NCI-H128 (cell line): ENCODE results near the gene MAP1S.
"Not testable (repeated sequence)": the region's sequence is repeated elsewhere in the genome, so short reads cannot be mapped to it uniquely, and the experiment has no call there.

Experiments
- DNase-seq: peaks from one replicate; lab custom pipeline; 2025; ENCODE audit not compliant: unreplicated experiment; lab: John Stamatoyannopoulos, UW

MAP1S gene

DNA sequence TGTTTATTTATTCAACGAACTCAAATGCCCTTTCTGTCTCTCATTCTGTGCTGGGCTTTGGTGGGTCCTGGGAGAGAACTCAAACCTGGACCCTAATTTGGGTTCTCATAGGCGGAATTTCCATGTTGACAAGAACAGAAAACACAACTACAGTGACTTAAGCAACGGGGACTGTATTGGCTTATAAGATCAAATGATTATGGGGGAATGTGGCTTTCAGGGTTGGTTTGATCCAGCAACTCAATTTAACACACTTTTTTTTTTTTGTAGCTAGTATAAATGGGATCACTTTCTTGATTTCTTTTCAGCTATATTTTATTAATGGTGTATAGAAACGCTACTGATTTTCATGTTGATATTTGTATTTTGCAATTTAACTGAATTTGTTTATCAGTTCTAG, 41.9 kb downstream of the MAP1S start:
- no peak for DNase-seq

DNA sequence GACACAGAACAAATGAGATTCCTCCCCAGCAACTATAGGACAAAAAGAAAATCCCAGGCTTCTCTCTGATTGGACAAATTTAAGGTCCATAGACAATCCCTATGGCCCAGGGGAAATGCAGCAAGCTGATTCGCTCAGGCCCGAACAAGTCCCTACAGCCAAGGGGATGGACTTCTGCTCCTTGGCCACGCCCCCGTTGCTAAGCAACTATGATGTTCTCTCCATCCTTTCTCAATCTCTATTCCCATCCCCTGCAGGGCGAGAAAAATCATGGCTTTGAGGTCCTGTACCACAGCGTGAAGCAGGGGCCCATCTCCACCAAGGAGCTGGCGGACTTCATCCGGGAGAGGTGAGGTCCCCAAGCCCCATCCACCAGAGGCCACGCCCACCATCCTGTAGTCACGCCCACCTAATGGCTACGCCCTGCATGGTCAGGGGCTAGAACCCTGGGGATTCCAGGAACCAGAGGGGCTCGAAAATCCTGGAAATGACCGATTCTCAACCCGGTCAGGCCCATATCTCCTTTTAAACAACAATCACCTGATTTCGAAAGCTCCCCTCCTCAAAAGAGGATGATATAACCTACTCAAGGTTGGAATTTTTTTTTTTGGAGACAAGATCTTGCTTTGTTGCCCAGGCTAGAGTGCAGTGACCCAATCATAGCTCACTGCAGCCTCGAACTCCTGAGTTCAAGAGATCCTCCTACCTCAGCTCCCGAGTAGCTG, 43.4 kb downstream of the MAP1S start:
- DNase-seq: no peak

DNA sequence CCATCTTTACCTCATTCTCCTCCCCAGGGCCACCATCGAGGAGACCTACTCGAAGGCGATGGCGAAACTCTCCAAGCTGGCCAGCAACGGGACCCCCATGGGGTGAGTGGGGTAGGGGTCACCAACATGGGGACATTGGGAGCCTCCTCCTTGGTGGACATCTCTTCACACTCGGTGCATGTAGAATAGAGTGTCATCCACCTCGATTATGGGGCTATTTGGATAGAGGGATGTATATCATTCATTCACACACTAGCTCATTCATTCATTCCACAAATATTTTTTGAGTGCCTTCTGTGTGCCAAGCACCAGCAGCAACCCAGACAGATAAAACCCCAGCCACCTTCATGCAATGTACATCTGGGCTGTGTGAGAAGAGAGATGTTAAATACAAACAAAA, 45.1 kb downstream of the MAP1S start:
- DNase-seq: no peak

DNA sequence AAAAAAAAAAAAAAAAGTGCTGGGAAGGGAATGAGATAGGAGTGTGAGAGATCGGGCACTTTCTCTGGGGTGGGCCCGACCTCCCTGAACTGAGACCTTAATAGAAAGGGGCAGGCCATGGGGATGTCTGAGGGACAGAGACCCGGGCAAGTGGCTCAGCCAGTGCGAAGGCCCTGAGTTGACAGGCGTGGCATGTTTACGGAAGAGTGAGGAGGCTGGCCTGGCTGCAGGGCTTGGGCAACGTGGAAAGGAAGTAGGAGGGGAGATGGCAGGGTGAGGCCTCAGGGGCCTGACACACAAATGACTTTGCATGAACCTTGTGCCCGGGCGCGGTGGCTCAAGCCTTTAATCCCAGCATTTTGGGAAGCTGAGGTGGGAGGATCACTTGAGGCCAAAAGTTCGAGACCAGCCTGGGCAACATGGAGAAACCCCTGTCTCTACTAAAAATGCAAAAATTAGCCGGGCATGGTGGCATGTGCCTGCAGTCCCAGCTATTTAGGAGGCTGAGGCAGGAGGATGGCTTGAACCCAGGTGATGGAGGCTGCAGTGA, 45.9 kb downstream of the MAP1S start:
- DNase-seq: no peak

DNA sequence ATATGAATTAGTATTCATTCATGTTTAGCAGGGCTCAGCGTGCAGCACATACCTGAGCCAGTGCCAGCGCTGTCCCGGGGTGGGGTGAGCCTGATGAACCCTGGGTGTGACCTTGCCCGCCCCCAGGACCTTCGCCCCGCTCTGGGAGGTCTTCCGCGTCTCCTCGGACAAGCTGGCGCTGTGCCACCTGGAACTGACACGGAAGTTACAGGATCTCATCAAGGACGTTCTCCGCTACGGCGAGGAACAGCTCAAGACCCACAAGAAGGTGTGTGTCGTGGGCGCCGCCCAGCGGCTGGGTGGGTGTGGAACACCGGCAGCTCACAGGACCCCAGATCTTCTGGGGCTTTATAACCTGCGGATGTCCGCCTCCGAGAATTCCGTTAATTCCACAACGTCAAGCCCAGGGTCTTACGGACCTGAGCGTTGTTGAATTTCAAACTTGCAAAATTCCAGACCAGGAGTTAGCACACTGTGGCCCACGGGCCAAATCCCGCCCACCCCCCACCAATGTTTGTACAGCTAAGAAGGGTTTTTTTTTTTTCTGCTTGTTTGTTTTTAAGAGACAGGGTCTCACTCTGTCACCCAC, 47.4 kb downstream of the MAP1S start:
- DNase-seq: peak; percentile 76

DNA sequence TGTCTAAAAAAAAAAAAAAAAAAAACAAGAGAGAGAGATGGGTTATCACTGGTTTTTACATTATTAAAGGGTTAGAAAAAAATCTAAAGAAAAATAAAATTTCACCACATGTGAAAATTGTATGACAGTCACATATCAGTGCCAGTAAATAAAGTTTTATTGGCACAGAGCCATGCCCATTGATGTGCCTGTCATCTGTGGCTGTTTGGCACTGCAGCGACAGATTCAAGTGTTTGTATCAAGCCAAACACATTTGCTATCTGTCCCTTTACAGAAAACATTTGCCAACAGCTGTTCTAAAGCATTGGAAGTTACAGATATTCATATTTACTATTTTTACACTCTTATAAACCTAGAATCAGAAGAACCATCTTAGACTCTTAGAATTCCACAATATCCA, 48.3 kb downstream of the MAP1S start:
- no peak for DNase-seq

DNA sequence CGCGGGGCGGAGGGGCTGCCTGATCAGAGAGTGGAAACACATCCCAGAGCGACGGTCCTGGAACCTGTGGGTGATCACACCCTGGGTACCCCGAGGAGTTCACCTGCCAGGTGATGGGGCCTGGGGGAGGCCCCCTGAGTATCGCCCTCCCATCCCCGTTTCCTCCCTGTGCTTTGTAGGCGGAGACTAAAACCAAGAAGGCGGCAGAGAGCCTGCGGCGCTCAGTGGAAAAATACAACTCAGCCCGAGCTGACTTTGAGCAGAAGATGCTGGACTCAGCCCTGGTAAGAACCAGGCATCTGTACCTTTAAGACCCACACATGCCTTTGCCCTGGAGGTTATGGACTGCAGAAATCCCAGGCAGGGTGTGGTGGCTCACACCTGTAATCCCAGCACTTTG, 51.3 kb downstream of the MAP1S start:
- no peak for DNase-seq

DNA sequence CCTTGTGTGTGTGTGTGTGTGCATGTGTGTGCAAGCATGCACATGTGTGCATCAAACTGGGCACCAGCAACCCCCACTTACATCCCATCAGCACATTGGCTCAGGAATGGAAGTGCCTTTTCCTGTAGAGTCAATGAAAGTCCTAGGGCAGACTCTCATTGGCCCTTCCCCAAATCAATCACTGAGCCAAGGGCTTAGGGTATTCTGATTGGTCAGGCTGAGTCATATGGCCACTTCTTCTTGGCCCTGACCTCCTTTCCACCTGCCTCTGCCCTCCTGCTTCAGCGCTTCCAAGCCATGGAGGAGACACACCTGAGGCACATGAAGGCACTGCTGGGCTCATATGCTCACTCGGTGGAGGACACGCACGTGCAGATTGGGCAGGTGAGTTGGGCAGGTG, 52.9 kb downstream of the MAP1S start:
- DNase-seq: no peak

DNA sequence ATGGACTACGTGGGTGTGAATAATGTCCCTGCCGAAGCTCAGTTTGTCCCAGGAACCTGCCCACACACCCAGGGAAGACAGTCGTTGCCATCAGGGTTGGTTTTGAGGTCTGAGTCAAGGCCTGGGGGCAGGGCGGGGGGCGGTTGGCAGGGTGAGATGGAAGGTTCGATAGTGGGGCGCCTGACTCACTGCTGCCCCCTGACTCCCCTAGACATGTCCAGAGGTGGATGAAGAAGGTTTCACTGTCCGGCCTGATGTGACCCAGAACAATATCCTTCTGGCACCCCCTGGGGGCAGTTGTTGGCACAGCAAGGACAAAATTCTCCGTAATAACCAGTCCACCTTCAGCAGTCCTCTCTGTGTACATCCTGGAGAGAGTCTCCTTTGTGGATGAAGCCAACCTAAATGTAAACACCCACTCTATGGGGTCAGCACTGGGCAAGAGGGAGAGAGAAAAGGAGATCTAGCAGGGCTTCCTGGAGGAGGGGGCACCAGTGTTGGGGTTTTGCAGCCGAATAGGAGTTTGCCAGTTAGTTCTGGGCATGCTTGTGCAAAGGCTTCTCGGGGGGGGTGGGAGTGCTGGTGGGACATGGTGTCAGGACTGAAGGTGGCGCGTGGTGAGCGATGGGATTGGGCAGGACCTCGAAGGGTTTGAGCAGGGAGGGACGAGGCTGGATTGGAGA, 56.1 kb downstream of the MAP1S start:
- DNase-seq: no peak

DNA sequence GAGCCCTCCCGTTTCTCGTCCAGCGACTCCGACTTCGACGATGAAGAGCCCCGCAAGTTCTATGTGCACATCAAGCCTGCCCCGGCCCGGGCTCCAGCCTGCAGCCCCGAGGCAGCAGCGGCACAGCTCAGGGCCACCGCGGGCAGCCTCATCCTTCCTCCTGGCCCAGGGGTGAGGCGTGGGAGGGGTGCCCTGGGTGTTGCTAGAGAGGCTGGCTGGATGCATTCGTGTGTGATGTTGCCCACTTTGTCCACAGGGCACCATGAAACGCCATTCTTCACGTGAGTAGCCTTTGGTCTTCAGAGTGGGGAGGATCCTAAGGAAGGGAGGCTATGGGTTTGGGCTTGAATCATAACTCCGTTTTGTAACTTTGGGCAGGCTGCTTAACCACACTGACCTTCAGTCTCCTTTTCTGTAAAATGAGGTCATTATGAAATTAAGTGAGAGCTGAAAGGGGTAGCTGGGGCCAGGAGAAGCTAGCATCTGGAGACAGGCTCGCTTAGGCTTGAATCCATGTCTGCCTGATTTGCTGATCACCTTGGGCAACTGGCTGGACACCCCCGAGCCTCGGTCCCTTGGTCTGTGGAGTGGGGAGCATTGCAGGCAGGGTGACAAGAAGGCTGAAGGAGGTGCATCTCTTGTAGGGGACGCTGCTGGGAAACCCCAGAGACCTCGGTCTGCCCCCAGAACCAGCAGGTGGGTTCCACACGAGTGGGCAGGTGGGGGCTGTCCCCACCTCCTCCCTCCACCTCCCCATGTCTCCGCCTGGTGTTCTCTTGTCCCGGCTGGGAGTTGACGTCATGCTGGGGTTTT, 56.9 kb downstream of the MAP1S start:
- no peak for DNase-seq

DNA sequence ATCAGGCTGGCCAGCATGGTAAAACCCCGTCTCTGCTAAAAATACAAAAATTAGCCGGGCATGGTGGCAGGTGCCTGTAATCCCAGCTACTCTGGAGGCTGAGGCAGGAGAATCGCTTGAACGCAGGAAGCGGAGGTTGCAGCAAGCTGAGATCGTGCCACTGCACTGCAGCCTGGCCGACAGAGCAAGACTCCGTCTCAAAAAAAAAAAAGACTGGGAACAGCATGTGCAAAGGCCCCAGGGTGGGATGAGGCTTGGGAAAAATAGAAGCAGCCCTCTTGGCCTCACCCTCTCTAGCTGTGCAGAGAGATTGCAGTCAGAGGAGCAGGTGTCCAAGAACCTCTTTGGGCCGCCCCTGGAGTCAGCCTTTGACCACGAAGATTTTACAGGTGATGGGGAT, 58.6 kb downstream of the MAP1S start:
- not testable (repeated sequence) for DNase-seq

DNA sequence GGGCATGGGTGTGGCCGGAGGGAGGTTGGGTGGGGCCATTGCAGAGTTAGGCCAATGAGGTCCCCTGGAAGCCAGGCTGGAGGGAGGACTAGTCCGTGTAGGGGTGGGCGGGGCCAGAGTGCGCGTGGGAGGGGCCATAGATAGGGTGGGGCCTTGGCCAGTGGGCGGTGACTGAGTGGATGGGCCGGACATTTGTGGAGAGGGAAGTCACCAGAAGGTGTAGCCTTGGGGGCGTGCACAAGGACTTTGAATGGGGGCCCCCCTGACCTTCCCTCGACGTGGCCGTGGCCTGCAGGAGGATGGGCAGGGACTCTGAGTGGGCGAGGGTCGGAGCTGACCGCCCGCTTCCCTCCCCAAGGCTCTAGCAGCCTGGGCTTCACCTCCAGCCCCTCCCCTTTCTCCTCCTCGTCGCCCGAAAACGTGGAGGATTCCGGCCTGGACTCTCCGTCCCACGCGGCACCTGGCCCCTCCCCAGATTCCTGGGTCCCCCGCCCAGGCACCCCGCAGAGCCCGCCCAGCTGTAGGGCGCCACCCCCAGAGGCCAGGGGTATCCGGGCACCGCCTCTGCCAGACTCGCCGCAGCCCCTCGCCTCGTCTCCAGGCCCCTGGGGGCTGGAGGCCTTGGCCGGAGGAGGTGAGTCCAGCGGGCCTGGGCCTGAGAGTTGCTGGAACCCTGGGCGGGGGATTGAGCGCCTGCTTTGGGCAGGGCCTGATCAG, 59.1 kb downstream of the MAP1S start:
- DNase-seq: no peak

DNA sequence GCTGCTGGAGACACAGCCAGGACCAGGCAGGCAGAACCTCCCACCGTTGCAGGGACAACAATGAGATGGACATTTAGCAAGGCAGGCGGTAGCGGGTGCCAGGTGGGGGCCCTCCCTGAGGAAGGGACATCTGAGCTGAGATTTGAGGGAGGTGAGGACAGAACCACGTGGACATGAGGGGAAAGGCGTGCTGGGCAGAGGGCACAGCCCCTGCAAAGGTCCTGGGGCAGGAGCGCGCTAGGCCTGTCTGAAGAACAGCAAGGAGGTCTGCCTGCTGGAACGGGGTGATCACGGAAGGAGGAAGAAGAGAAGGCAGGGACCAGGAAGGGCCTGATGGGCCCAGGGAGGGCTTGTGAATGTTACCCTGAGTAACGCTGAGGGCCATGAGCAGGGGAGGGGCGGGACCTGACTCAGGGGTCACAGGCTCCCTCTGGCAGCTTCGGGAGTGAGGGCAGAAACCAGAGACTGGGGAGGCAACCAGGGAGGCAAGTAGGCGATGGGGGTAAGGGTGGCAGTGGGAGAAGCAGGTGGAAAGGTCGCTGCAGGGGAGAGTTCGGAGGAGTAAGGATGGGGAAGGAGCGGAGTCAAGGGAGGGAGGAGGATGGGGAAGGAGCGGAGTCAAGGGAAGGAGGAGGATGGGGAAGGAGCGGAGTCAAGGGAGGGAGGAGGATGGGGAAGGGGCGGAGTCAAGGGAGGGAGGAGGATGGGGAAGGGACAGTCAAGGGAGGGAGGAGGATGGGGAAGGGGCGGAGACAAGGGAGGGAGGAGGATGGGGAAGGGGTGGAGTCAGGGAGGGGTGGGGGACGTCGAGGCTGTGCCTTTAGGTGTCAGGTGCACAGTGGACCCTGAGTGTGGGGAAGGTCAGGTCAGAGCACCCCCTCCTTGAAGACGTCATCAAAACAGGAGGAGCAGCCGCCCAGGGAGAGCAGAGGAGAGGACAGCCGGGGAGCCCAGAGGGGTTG, 60.0 kb downstream of the MAP1S start:
- no peak for DNase-seq

DNA sequence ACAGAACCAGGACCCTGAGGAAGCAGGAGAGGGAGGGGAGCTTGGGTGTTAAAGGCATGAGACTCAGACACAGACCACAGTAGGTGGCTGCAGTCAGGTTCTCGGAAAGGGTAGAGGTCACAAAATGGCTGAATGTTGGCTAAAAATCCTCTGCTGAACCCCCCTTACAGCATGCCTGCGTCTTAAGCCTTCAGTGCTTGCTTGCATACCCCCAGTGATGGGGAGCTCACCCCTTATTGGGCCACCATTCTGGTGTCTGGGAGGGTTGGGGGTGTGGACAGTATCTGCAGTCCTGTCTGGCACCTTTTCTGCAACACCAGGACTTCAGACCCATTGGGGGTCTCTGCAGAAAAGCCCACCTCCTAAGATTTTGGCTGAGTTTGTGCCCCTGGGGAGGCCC, 61.5 kb downstream of the MAP1S start:
- DNase-seq: no peak

DNA sequence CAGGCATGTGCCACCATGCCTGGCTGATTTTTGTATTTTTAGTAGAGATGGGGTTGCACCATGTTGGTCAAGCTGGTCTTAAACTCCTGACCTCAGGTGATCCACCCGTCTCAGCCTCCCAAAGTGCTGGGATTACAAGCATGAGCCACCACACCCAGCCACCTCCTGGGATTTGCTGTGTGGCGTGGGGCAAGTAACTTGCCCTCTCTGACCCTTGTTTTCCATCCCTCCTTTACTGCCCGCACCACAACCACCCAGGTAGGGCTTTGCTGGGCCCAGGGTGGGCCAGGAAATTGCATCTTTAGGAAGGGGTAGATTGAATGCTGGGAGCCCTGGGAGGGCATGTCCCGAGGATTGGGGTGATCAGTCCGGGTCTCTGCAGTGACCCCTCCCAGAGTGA, 64.4 kb downstream of the MAP1S start:
- DNase-seq: not testable (repeated sequence)
